ENCODE data around the gene PGAM2.

The PGAM2 gene

DNA sequence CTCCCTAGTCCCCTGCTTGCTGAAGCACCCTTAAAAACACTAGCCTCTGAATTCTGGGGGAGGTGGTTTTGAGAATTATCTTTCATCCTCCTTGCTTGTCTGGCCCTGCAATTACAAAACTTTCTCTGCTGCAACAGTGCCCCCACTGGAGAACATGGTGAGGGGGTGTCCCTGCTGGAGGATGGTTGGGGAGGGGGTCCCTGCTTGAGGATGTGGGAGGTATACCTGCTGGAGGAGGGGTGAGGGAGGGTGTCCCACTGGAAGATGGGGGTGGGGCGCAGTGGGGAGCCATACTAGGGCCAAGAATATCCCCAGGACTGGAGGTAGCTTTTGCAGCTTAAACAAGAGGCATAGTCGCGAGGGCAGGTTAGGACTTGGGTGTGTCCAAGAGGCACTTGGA lies 20.2 kb upstream of the PGAM2 start:
- no peak for DNase-seq (ENCODE audit: low read depth in 2 of 2)

DNA sequence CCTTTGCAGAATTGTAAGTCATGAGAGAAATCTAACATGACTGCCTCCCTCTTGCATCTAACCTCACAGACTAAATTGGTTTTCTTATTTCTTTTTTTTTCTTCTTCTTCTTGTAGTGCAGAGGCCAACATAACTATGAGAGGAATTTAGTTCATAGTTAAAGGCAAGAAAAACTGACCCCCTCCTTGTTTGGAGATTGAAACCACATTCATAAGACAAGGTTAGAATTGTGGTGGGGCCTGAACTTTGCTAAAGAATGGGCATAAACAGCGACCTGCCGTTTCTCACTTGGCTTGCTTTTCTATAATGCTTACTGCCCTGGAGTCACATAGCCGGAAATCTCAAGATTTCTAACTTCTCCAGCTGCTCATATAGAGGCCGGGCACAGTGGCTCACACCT lies 19.3 kb upstream of the PGAM2 start:
- DNase-seq (ENCODE audit: low read depth in 2 of 2): no peak

DNA sequence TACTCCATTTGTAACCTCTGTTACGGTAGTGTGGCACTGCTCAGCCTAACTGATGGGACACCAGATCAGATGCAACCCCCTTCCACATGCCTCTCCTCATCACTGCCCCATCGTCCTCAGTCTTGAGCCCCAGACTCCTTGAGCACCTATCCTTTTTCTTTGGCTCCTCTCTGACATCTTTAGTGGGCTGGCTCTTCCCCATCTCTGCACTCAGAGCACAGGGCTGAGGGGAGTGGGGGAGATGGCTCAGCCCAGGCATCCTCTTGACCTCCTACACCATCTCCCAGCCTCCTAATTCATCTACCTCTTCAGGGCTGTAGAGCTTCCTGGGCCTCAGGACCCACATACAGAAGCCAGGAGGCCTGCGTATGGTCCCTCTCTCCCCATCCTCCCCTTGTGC lies 18.4 kb upstream of the PGAM2 start:
- DNase-seq (ENCODE audit: low read depth in 2 of 2): no peak

DNA sequence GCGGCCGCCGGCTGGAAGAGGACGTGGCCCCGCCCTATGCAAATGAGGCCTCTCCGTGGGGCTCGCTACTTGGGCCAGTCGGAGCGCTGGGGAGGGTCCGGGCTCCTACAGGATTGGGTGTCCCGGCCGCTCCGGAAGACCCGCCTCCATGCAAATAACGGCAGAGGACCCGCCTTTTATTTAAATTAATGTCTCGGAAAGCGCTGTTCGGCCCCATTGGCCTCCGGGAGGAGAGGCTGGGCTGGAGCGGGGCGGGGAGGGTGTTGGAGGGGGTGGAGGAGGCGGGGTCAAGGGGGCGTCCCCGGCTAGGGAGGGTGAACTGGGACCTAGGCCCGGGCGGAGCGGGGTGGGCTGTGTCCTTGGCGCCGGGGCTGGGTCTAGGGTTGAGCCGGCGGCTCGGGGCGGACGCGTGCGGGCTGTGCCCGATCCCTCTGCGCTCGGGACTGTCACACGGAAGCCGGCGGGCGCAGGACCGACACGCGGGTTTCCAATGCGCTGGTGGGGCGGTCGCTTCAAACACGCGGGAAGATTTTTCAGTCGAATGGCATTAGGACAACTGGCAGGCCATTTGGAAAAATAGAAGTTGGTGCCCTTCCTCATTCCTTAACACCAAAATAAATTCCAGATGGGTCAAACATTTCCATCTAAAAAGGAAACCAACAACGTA lies 17.3 kb upstream of the PGAM2 start:
- peak; percentile 95 to 97 for DNase-seq (ENCODE audit: low read depth in 2 of 2)

DNA sequence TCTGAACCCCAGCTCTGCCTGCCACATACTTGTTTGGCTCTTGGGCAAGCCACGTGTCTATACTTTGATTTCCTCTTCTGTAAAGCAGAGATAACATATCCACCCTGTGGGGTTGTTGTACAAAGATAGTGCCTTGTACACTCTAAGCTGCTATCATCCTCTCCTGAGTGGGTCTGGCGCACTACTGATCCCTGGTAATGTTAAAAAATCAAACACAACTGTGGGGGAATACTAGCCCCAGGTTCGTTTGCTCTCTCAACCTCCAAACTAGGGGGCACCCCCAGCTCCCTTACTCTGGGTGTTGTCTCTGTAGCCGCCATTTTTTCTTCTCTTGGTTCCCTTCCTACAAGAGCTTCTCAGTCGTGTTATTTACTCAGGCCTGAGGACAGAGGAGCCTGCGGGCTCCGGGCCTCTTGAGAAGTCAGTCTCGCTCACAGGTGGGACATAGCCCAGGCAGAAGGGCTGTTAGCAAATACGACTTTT lies 15.9 kb upstream of the PGAM2 start:
- no peak for DNase-seq (ENCODE audit: low read depth in 2 of 2)

DNA sequence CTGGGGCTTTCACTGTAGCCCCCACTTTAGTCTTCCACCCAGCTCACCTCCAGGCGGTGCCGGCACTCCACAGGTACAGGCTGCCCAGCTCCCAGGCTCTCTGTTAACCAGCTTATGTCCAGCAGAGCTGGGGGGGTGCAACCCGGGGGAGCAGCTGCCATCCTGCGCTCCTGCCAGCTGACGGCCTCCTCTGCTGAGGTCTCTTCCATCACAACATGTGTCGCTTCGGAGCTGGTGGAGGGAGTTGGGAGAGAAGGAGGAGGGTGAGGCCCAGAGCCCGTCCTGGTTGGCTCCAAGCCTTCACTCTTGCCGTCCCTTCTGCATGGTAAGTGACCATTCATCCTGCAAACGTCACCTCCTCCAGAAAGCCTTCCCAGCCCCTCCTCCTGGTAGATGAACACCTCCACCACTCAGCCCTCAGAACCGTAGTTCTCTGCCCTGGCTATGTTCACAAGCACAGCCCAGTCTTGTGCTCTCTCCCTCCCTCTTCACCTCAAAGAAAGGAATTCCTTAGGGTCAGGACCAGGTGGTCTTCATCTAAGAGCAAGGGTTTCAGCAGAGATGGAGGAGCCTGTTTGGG lies 15.4 kb upstream of the PGAM2 start:
- no peak for DNase-seq (ENCODE audit: low read depth in 2 of 2)

DNA sequence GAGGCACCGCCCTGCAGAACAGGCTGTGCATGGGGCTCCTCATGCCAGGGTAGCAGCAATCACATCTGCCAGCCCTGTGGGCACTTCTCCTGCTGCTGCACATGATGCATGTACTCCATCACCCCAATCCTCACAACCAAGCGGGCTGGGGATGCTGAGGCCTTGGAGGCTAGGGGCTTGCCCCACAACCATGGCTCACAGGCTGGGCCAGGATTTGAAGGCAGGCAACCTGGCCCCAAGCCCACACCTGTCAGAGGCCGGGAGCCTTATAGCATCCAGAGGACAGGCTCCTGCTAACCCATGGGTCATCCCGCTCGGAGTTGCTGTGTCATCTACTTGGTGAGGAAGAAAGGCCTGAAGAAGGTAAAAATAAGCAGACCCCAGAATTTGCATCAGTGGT lies 14.8 kb upstream of the PGAM2 start:
- no peak for DNase-seq (ENCODE audit: low read depth in 2 of 2)

DNA sequence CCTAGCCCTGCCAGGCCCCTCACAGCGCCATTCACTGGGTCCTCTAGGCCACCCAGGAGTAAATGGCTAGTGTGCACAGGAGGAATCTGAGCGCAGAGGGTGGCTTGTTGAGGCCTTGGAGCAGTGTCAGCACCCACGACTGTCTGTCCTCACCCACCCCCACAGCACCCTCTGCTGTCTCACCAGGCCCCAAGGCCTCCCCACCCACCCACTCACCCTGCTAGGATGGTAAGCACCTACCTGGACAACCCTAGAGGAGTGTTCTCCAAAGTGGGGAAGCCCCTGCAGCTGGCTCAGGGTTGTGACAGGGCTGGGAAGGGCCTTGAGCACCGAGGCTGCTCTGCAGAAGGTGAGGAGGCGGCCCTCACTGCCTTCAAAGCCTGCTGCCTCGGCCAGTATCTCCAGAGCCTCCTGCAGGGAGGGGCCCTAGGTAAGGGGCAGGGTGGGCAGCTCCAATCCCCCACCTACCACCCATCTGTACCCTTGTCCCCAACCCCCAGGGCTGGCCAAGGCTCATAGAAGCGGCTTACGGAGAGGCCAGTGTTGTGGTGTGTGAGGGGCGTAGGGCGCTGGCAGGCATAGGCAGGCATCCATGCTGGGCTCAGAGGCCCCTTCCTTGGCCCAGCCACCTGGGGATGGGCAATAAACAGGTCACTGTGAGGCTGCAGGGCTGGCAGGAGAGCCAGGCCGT lies 14.1 kb upstream of the PGAM2 start:
- no peak for DNase-seq (ENCODE audit: low read depth in 2 of 2)

DNA sequence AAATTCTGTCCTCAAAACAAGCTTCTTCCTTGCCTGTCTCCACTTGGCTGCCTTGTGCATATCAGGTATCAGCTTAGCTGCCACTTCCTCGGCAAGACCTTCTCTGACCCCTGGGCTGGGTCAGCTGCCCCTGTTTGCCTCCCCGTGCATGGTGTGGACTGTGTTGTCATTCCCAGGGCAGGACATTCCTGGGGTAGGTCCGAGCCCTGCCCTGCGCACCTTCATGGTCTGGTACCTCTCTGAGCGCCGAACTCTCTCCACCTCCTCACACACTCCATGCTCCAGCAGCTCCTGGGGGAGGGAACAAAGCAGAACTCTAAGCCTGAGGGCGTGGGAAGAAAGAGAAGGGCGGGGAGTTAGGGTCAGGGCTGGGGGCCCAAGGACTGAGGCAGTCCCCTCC lies 13.2 kb upstream of the PGAM2 start:
- no peak for DNase-seq (ENCODE audit: low read depth in 2 of 2)

DNA sequence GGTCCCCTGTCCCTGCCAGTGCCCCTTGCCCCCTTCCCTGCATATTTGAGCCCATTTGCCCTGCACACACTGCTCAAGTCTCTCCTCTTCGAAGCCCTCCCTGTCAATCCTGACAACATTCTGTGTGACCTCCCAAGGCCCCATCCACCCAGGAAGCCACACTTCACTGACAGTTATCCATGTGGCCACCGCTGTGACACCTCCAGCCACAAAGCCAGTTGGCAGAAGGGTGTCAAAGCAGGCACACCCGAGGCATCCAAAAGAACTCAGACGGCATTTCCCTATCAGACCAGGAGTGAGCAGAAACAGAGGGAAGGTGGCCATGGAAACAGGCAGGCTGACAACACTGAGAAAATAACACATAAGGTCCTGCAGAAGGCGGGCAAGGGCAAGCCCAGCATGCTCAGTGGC lies 12.3 kb upstream of the PGAM2 start:
- DNase-seq (ENCODE audit: low read depth in 2 of 2): no peak

DNA sequence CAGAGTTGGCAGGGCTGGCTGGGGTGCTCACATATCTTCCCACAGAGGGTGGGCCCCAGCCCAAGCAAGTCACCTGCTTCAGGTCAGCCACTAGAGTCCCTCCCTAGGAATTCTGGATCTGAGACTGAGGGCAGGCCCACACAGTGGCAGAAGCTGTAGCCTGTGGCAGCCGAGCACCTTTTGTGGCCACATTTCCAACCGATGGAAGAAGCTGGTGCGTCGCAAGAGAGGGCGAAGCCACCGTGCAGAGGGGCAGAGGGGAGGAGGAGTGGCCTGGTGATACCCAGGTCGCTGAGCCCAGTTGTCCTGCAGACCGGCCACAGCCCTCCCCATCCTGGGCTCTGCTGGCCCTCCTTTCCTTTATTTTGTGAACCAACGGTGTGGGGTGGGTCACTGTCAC lies 11.7 kb upstream of the PGAM2 start:
- no peak for DNase-seq (ENCODE audit: low read depth in 2 of 2)

DNA sequence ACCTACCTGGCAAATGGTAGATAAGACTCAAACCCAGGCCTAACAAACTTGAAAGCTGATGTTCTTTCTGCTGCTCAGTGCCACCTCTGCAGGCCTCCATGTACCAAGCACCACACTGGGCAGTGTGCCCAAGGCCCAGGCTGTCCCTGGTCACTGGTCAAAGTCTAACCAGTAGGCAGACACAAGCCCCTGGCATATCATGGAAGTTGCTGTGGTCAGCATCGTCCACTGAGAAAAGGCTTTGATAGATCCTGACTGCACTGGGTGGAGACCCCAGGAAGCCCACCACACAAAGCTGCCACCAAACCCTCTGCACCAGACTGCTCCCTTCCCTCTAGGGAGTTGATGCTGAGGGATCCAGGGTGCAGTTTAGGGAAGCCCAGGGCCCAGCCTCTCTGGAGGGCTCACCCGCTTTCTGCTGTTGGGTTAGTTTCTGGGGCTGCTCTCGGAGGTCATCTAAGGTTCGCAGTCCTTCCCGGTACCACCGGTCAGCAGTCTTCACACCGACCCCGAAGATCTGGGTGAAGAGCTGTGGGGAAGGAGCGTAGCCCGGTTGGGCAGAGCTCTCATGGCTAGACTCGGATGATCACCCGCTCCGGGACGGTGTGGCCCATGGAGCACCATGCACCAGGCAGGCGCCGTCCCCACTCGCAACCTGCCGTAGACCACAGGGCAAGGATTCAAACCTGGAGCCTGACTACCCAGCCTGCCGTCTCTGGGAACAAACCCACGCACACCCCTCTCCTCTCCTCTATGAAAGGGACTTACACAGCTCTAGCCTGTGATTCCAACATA lies 10.9 kb upstream of the PGAM2 start:
- DNase-seq (ENCODE audit: low read depth in 2 of 2): no peak

DNA sequence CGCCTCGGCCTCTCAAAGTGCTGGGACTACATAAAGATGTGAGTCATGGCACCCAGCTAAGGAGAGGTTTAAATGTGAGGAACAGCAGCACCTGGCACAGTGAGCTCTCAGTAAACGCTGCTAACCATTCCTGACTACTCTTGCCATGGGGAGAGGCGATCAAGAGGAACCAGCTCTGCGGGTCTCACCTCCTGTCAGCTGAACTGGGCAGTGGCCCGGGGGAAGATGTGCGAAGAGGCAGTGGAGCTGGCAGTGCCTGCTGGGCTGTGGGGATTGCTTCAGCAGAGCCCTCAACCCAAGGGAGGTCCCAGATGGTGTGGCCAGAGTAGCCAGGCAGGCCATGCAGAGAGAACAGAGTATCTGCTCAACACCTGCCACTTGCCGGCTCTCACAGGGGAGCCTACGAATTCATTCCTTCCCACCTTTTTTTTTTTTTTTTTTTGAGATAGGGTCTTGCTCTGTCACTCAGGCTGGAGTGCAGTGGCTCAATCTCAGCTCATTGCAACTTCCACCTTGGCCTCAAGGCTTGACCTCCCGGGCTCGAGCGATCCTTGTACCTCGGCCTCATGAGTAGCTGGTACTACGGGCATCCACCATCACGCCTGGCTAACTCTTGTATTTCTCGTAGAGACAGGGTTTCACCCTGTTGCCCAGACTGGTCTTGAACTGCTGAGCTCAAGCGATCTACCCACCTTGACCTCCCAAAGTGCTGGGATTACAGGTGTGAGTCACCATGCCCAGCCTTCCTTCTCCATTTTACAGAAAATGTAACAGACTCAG lies 10.1 kb upstream of the PGAM2 start:
- DNase-seq (ENCODE audit: low read depth in 2 of 2): no peak

DNA sequence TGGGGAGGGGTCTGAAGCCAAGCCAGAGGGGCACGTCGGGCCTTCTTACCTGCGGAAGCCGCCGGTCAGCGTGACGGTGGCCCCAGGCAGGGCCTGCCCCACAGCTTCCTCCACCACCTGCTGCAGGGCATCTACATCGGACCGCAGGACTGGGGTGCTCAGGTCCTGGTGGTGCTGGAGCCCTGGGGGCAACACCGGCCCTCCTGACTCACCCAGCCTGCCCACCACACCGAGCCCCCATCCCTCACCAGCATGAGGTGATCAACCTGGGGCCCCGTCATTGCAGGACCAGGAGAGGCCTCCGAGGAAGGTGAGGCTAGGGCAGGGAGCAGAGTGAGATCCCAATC lies 9.0 kb upstream of the PGAM2 start:
- DNase-seq (ENCODE audit: low read depth in 2 of 2): no peak

DNA sequence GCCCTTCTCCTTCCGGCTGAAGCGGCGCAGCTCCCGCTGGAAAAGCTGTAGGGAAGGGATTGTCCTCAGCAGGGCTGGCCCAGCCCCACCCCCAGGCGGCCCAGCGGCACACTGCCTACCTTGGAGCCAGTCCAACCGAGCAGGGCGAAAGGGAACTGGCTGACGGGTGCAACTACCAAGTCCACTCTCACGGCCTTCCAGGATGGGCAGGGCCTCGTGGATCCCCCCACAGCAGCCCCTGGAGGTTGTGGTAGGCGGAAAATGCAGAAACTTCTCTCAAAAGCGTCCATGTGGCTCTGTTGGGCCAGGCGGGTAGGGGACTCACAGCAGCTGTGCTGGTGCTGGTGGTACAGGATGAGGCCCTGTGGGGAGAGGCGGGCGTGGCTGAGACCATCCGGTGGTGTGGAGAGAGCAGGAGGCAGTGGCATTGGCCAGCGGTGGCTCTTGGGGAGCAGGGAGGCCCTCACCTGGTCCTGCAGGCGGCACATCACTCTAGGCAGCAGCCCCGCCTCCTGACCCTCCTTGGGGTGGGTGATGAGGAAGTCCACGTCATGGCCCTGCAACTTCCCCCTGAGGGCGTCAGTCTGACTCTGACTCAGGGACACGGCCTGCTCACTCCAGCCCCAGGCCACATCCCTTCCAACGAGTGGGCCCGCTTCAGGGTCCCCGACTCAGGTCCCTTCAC lies 8.4 kb upstream of the PGAM2 start:
- DNase-seq (ENCODE audit: low read depth in 2 of 2): peak; percentile 52 to 57

DNA sequence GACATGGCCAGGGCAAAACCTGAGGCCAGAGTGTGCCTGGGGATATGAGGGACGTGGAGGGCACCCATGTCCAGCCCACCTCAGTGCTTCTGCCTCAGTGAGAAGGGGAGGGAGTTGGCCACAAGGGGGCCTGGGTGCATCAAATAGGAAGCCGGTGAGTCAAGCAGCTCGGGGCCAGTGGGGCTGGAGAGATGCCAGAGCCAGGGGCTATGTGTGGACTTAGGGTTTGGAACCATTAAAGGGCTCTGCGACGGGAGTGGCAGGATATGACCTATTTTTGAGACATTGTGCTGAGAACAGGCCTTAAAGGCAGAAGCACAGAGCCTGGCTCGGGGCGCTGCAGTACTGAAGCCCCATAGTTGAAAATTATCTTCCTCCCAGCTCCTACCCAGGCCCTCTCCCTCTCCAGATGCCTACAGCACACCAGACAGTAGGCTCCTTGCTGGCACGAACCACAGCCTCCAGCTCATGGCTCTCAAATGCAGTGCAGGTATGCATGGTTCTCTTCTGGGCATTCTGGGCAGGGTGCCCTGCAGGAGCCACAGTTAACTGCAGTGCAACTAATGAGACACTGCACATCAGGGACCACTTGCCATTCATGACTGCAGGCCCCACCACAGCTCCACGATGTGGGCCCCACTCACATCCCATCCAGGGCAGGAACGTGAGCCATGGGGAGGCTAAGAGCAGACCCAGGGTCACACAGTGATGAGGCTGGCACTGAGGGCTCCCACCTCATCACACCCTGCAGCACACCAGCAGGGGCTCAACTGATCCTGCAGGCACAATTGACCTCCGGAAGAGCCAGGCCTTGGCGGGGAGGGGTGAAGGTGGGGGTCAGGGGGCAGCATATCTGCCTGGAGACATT lies 7.2 kb upstream of the PGAM2 start:
- peak in 1 of 2 donors; percentile 34 for DNase-seq (ENCODE audit: low read depth in 2 of 2)

DNA sequence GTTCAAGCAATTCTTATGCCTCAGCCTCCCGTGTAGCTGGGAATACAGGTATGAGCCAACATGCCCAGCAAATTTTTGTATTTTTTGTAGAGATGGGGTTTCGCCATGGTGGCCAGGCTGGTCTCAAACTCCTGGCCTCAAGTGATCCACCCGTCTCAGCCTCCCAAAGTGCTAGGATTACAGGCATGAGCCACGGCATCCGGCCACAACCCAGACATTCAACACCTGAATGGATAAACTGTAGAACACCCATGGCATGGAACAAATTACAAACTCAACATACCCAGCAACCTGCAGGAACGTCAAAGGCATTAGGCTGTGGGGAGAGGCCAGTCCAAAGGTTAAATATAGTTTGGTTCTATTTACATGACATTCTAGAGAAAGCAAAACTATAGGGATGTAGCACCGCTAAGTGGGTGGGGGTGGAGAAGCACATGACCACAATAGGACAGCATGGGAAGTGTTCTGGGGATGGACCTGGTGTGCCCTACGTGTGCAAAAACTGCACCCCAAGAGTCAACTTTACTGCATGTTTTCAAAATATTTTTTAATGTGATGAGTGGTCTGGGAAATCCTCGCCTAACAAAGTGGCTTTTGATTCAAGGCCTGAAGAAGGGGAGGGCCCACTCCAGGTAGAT lies 6.5 kb upstream of the PGAM2 start:
- no peak for DNase-seq (ENCODE audit: low read depth in 2 of 2)

DNA sequence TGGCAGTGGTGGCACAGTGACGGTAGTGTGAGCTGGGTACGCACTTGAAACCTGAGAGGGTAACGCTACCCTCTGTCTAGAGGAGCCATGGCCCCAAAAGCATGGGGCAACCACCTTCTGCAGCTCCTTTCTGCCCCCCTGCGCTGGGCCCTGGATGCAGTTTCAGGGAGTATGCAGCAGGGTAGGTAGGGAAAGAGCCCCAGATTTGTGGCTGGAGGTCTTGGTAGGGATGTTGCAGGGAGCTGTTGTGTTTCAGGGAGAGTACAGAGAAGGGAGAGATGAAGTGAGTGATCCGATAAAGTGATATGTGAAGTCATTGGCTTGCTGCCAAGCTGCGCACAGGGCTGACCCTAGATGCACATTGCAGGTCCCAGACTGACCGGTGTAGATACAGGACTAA lies 2.7 kb upstream of the PGAM2 start:
- no peak for DNase-seq (ENCODE audit: low read depth in 2 of 2)

DNA sequence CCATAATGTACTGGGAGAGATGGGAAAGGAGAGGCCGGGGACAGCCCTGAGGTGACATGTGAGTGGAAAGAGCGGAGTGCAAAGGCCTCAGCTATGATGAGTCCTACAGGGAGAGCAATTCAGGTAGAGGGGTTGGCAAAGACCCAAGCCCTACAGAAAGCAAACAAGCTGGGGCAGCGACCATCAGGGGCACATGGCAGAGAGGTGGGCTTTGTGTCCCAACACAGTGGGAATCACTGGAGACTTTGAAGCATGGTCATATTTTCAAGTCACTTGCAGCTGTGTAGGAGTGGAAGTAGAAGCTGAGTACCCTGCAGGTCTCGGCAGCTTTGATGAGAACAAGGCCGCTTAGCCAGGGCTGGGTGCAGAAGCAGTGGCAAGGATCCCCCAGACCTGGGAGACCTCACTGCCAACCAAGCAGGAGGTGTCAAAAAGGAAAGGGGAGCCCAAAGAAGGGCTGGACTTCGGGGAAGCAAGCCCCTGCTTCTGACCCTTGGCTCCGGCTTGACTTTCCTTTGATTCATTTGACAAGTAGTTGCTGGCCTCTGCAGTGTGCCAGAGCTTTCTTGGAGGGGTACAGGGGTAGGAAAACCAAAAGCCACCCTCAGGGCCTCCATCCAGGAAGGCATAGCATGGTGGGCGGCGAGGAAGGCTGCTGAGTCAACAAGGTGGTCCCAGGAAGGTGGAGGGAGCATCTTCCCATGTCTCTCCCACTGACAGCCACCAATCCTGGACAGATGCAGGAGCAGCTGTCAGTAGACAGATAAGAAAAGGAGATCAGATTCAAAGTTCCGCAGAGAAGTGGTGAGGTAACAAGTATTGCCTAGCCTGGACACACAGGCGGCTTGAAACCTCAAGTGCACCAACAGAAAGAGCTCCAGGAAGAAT lies 1.9 kb upstream of the PGAM2 start:
- DNase-seq (ENCODE audit: low read depth in 2 of 2): no peak

Data from stimulated activated CD8-positive, alpha-beta memory T cell treated with anti-CD3 and anti-CD28 coated beads, Interleukin-2, amount 100 ng/mL, for 48 hours (primary cell).